H9 (cell line): ENCODE results near the gene MYRIP. TPM values are rescaled to one million over a fixed set of nuclear protein-coding genes. Genes with fewer than 3 reads are reported as not detected.

Experiments
- DNase-seq: peaks from one replicate; pipeline ENCODE4 v3.0.0-alpha.2; 2017
- H2AFZ ChIP-seq: one replicate; pipeline ENCODE4 v1.6.1; 2013; ENCODE audit warnings: mild to moderate bottlenecking, low read length, control low read depth, moderate library complexity
- H2AK5ac ChIP-seq: 2 replicates; pipeline ENCODE4 v1.6.1; 2013; ENCODE audit warnings: low read length, control low read depth, mixed read lengths; ENCODE audit not compliant: insufficient read length
- H2BK120ac ChIP-seq: one replicate; pipeline ENCODE4 v1.6.1; 2013; ENCODE audit warnings: low read depth, mild to moderate bottlenecking, low read length, control low read depth, inconsistent platforms; ENCODE audit not compliant: poor library complexity, severe bottlenecking
- H2BK12ac ChIP-seq: 2 replicates; pipeline ENCODE4 v1.6.1; 2013; ENCODE audit warnings: low read length, control low read depth, mixed read lengths, low read depth; ENCODE audit not compliant: insufficient read length
- H2BK15ac ChIP-seq: 2 replicates; pipeline ENCODE4 v1.6.1; 2013; ENCODE audit warnings: low read depth, low read length, control low read depth
- H2BK20ac ChIP-seq: one replicate; pipeline ENCODE4 v1.6.1; 2013; ENCODE audit warnings: low read depth, mild to moderate bottlenecking, low read length, control low read depth, inconsistent platforms; ENCODE audit not compliant: poor library complexity, severe bottlenecking
- H2BK5ac ChIP-seq: 2 replicates; pipeline ENCODE4 v1.6.1; 2013; ENCODE audit warnings: low read length, control low read depth, mixed read lengths; ENCODE audit not compliant: insufficient read length
- H3K14ac ChIP-seq: 2 replicates; pipeline ENCODE4 v1.6.1; 2013; ENCODE audit warnings: low read length, control low read depth; ENCODE audit not compliant: insufficient read depth
- H3K18ac ChIP-seq: 2 replicates; pipeline ENCODE4 v1.6.1; 2013; ENCODE audit warnings: low read depth, mild to moderate bottlenecking, mixed read lengths, low read length, control low read depth; ENCODE audit not compliant: insufficient read length
- H3K23ac ChIP-seq: 2 replicates; pipeline ENCODE4 v1.6.1; 2013; ENCODE audit warnings: low read length, control low read depth, mixed read lengths, low read depth; ENCODE audit not compliant: insufficient read length
- H3K23me2 ChIP-seq: 2 replicates; pipeline ENCODE4 v1.6.1; 2013; ENCODE audit warnings: low read depth, mild to moderate bottlenecking, mixed read lengths, low read length, control low read depth; ENCODE audit not compliant: insufficient read length, poor library complexity, severe bottlenecking
- H3K27ac ChIP-seq: 2 replicates; pipeline ENCODE4 v1.5.1; 2013; ENCODE audit warnings: low read length, control low read depth, mixed read lengths, low read depth; ENCODE audit not compliant: insufficient read length
- H3K27me3 ChIP-seq: 2 replicates; pipeline ENCODE4 v1.6.1; 2013; ENCODE audit warnings: low read length, control low read depth, inconsistent platforms; ENCODE audit not compliant: insufficient read depth
- H3K4ac ChIP-seq: 2 replicates; pipeline ENCODE4 v1.6.1; 2013; ENCODE audit warnings: low read depth, mild to moderate bottlenecking, control low read depth, inconsistent platforms, low read length, moderate library complexity
- H3K4me1 ChIP-seq: 2 replicates; pipeline ENCODE4 v1.6.1; 2013; ENCODE audit warnings: low read length, control low read depth, inconsistent platforms; ENCODE audit not compliant: insufficient read depth
- H3K4me2 ChIP-seq: 2 replicates; pipeline ENCODE4 v1.6.1; 2013; ENCODE audit warnings: low read length, control low read depth, mixed read lengths; ENCODE audit not compliant: insufficient read length, insufficient read depth
- H3K56ac ChIP-seq: 2 replicates; pipeline ENCODE4 v1.6.1; 2013; ENCODE audit warnings: low read depth, mild to moderate bottlenecking, mixed read lengths, low read length, control low read depth; ENCODE audit not compliant: insufficient read length
- H3K79me1 ChIP-seq: 2 replicates; pipeline ENCODE4 v1.6.1; 2013; ENCODE audit warnings: low read depth, mild to moderate bottlenecking, moderate library complexity, low read length, control low read depth, inconsistent platforms; ENCODE audit not compliant: insufficient read depth, poor library complexity, severe bottlenecking
- H3K79me2 ChIP-seq: 2 replicates; pipeline ENCODE4 v1.6.1; 2013; ENCODE audit warnings: low read length, control low read depth, inconsistent platforms; ENCODE audit not compliant: insufficient read depth
- H3K9ac ChIP-seq: 2 replicates; pipeline ENCODE4 v1.6.1; 2013; ENCODE audit warnings: low read length, control low read depth, mixed read lengths; ENCODE audit not compliant: insufficient read length; ENCODE audit errors: extremely low read depth
- H3K9me3 ChIP-seq: one replicate; pipeline ENCODE4 v1.6.1; 2013; ENCODE audit warnings: low read depth, low read length, inconsistent platforms; ENCODE audit not compliant: control insufficient read depth
- H3T11ph ChIP-seq: one replicate; pipeline ENCODE4 v1.6.1; 2013; ENCODE audit warnings: mild to moderate bottlenecking, low read length, control low read depth, inconsistent platforms
- H4K20me1 ChIP-seq: one replicate; pipeline ENCODE4 v1.6.1; 2013; ENCODE audit not compliant: control insufficient read depth, insufficient read length, insufficient read depth
- H4K5ac ChIP-seq: 2 replicates; pipeline ENCODE4 v1.6.1; 2013; ENCODE audit warnings: low read depth, mild to moderate bottlenecking, mixed read lengths, low read length, control low read depth; ENCODE audit not compliant: insufficient read length
- H4K8ac ChIP-seq: replicated peaks from 2 replicates; pipeline ENCODE4 v1.6.1; 2013; ENCODE audit warnings: low read length, control low read depth, mixed read lengths, low read depth; ENCODE audit not compliant: insufficient read length
- H4K91ac ChIP-seq: 2 replicates; pipeline ENCODE4 v1.6.1; 2013; ENCODE audit warnings: low read depth, mild to moderate bottlenecking, moderate library complexity, mixed read lengths, low read length, control low read depth; ENCODE audit not compliant: insufficient read length
- H3K27ac Mint-ChIP-seq, 3 experiments: 2 replicates in 2 of 3; 3 replicates in 1 of 3; pipeline ENCODE4 v1.8.0; 2020 to 2021; ENCODE audit warnings: mixed read lengths in 3 of 3, mild to moderate bottlenecking in 1 of 3, moderate library complexity in 1 of 3
- H3K27me3 Mint-ChIP-seq: 2 replicates; pipeline ENCODE4 v1.8.0; 2021; ENCODE audit warnings: low read depth, mild to moderate bottlenecking, moderate library complexity, mixed read lengths
- H3K36me3 Mint-ChIP-seq, 3 experiments: 2 replicates in 2 of 3; 3 replicates in 1 of 3; pipeline ENCODE4 v1.8.0; 2020 to 2021; ENCODE audit warnings: low read depth in 3 of 3, mixed read lengths in 3 of 3; ENCODE audit not compliant: insufficient read depth in 1 of 3
- H3K4me1 Mint-ChIP-seq, 2 experiments: 2 replicates each; pipeline ENCODE4 v1.8.0; 2020; ENCODE audit warnings: mixed read lengths in 2 of 2
- H3K4me3 Mint-ChIP-seq, 2 experiments: 2 replicates in 1 of 2; 3 replicates in 1 of 2; pipeline ENCODE4 v1.8.0; 2020 to 2021; ENCODE audit warnings: mild to moderate bottlenecking in 2 of 2, mixed read lengths in 2 of 2, moderate library complexity in 1 of 2
- H3K9me3 Mint-ChIP-seq, 2 experiments: 2 replicates in 1 of 2; 3 replicates in 1 of 2; pipeline ENCODE4 v1.8.0; 2020; ENCODE audit warnings: mild to moderate bottlenecking in 2 of 2, mixed read lengths in 2 of 2, moderate library complexity in 1 of 2
- CTCF ChIP-seq: fragments of 200-600 bp; sonication (generic); conservative IDR thresholded peaks from 3 replicates; pipeline ENCODE4 v1.8.0; 2021; ENCODE audit warnings: antibody characterized with exemption, mild to moderate bottlenecking
- total RNA-seq: library from RNA; stranded (reverse); gene quantifications from 2 replicates; pipeline ENCODE4 v1.2.1, GENCODE V29; 2021

MYRIP gene
- total RNA-seq, 1 experiment from 2014 or later = 1.8 TPM

GRCh38 chr3:39763390-39763789, 46.0 kb upstream of the MYRIP start:
- H3K4me1 ChIP-seq = no peaks in the 10 kb centered on the region
- peaks cover 0 to 5% (median 2%) of the 10 kb centered on the region in 3 experiments; a peak in 3 of 7 replicates for H3K36me3 Mint-ChIP-seq
- H3K27me3 Mint-ChIP-seq = no peaks in the 10 kb centered on the region; the same call in 1 of the 2 replicates
- H3K4me1 Mint-ChIP-seq = no peaks in the 10 kb centered on the region
- H3T11ph ChIP-seq = no peak overlapping the region
- no peak overlapping the region for H2BK20ac ChIP-seq
- H3K79me1 ChIP-seq = no peaks in the 10 kb centered on the region
- no peak overlapping the region for H2BK12ac ChIP-seq
- H3K27me3 ChIP-seq = no peaks in the 10 kb centered on the region
- no peaks in the 10 kb centered on the region for H4K20me1 ChIP-seq
- H2BK120ac ChIP-seq = no peak overlapping the region
- H3K56ac ChIP-seq = no peak overlapping the region
- no peak overlapping the region for H4K5ac ChIP-seq
- DNase-seq = no peak
- no peak overlapping the region for H3K18ac ChIP-seq
- no peak overlapping the region for H2BK15ac ChIP-seq
- H2AFZ ChIP-seq = no peak overlapping the region
- H2BK5ac ChIP-seq = no peak overlapping the region
- H4K8ac ChIP-seq = no peak overlapping the region
- H4K91ac ChIP-seq = no peak overlapping the region
- H3K4me3 Mint-ChIP-seq = no peak overlapping the region
- no peak overlapping the region for H3K27ac ChIP-seq
- H3K79me2 ChIP-seq = no peaks in the 10 kb centered on the region
- H3K9ac ChIP-seq = no peak overlapping the region
- H3K9me3 ChIP-seq = no peaks in the 10 kb centered on the region
- H2AK5ac ChIP-seq = no peak overlapping the region
- no peak overlapping the region for H3K14ac ChIP-seq
- no peaks in the 10 kb centered on the region for H3K23me2 ChIP-seq
- TF ChIP-seq CTCF = no peak
- no peak overlapping the region for H3K4ac ChIP-seq
- no peak overlapping the region for H3K27ac Mint-ChIP-seq
- H3K4me2 ChIP-seq = no peak overlapping the region
- H3K23ac ChIP-seq = no peak overlapping the region
- peaks cover 12 to 14% of the 10 kb centered on the region in 2 experiments for H3K9me3 Mint-ChIP-seq
